Hematopoietic multipotent progenitor cell treated with erythropoietin and hydrocortisone succinate and interleukin-3 and kit ligand, for 17 days (in vitro differentiated cells): Measurements from ENCODE around the gene KRCC1.

ENCODE experiments used
- DNase-seq: peaks from one replicate; pipeline ENCODE4 v3.0.0-alpha.2; 2015; ENCODE audit warnings: low spot score

KRCC1 gene

GRCh38 chr2:88055371-88056128 is at the start of gene KRCC1:
KRCC1 (minus strand) TSS chr2:88055783; CDS start chr2:88028563, 27,220 bp downstream.
- DNase-seq: peak; percentile 96

GRCh38 chr2:88100489-88100858 is 44.9 kb upstream of the KRCC1 start:
- no peak for DNase-seq

- DNase-seq: no peak
These were observed 44.4 kb upstream of the KRCC1 start for GRCh38 chr2:88099798-88100488.

GRCh38 chr2:88098558-88098900 is 42.9 kb upstream of the KRCC1 start:
- DNase-seq: no peak

GRCh38 chr2:88097891-88098557 is 42.4 kb upstream of the KRCC1 start:
- DNase-seq: no peak

- no peak for DNase-seq
These were observed 41.6 kb upstream of the KRCC1 start for GRCh38 chr2:88097192-88097591.

GRCh38 chr2:88096708-88097107 is 41.1 kb upstream of the KRCC1 start:
- DNase-seq: no peak

- DNase-seq: no peak
These were observed 39.4 kb upstream of the KRCC1 start for GRCh38 chr2:88095022-88095421.

- no peak for DNase-seq
These were observed 37.2 kb upstream of the KRCC1 start for GRCh38 chr2:88092773-88093172.

- DNase-seq: no peak
These were observed 36.4 kb upstream of the KRCC1 start for GRCh38 chr2:88091943-88092342.

- no peak for DNase-seq
These were observed 35.1 kb upstream of the KRCC1 start for GRCh38 chr2:88090446-88091283.

GRCh38 chr2:88088999-88089398 is 33.4 kb upstream of the KRCC1 start:
- no peak for DNase-seq

GRCh38 chr2:88087763-88088162 is 32.2 kb upstream of the KRCC1 start:
- DNase-seq: no peak

- DNase-seq: no peak
These were observed 31.5 kb upstream of the KRCC1 start for GRCh38 chr2:88087073-88087472.

- DNase-seq: no peak
These were observed 30.8 kb upstream of the KRCC1 start for GRCh38 chr2:88086401-88086800.

- no peak for DNase-seq
These were observed 30.0 kb upstream of the KRCC1 start for GRCh38 chr2:88085602-88086001.

GRCh38 chr2:88085099-88085498 is 29.5 kb upstream of the KRCC1 start:
- no peak for DNase-seq

GRCh38 chr2:88082781-88083180 is 27.2 kb upstream of the KRCC1 start:
- no peak for DNase-seq

GRCh38 chr2:88081924-88082608 is 26.5 kb upstream of the KRCC1 start:
- peak; percentile 13 for DNase-seq

GRCh38 chr2:88080545-88080944 is 25.0 kb upstream of the KRCC1 start:
- no peak for DNase-seq

- DNase-seq: no peak
These were observed 23.1 kb upstream of the KRCC1 start for GRCh38 chr2:88078643-88079172.
